GM04504 (cell line): ENCODE measurements around the gene SERINC4.

Source experiments
- DNase-seq: peaks from one replicate; pipeline ENCODE4 v3.0.0-alpha.2; 2012; ENCODE audit warnings: low read depth

The SERINC4 gene

GRCh38 chr15:43796566-43796965, 3.5 kb downstream of the SERINC4 start:
- DNase-seq = no peak

- no peak for DNase-seq
Measured at GRCh38 chr15:43795997-43796396, 4.0 kb downstream of the SERINC4 start.

- DNase-seq = no peak
Measured at GRCh38 chr15:43795197-43795596, 4.8 kb downstream of the SERINC4 start.

GRCh38 chr15:43794269-43795037, 5.6 kb downstream of the SERINC4 start:
- no peak for DNase-seq

GRCh38 chr15:43793647-43794046, 6.4 kb downstream of the SERINC4 start:
- no peak for DNase-seq

- no peak for DNase-seq
Measured at GRCh38 chr15:43792761-43793476, 7.1 kb downstream of the SERINC4 start.

- peak; percentile 99 for DNase-seq
Measured at GRCh38 chr15:43791993-43792760, 7.8 kb downstream of the SERINC4 start, which contains the start of gene SERF2. Gene SERF2 (plus strand): TSS chr15:43792320. CDS start chr15:43792377, 57 bp downstream.

GRCh38 chr15:43789409-43789808, 10.6 kb downstream of the SERINC4 start:
- DNase-seq = no peak

- DNase-seq = no peak
Measured at GRCh38 chr15:43779016-43779415, 21.0 kb downstream of the SERINC4 start.

- no peak for DNase-seq
Measured at GRCh38 chr15:43777267-43777914, 22.6 kb downstream of the SERINC4 start.

GRCh38 chr15:43776718-43777266, 23.2 kb downstream of the SERINC4 start, which contains the start of gene ELL3:
Gene ELL3 (minus strand): TSS chr15:43776966. CDS start chr15:43776901, 65 bp downstream.
- DNase-seq = no peak

GRCh38 chr15:43776101-43776717, 23.8 kb downstream of the SERINC4 start:
- no peak for DNase-seq

- no peak for DNase-seq
Measured at GRCh38 chr15:43775411-43775965, 24.5 kb downstream of the SERINC4 start.

GRCh38 chr15:43774062-43774461, 26.0 kb downstream of the SERINC4 start:
- DNase-seq = no peak

- no peak for DNase-seq
Measured at GRCh38 chr15:43772624-43773023, 27.4 kb downstream of the SERINC4 start.

GRCh38 chr15:43771816-43772215, 28.2 kb downstream of the SERINC4 start:
- no peak for DNase-seq

GRCh38 chr15:43769584-43770228, 30.3 kb downstream of the SERINC4 start:
- DNase-seq = peak; percentile 40

GRCh38 chr15:43763819-43764446, 36.1 kb downstream of the SERINC4 start:
- no peak for DNase-seq

- peak; percentile 19 for DNase-seq
Measured at GRCh38 chr15:43762824-43763223, 37.2 kb downstream of the SERINC4 start.

GRCh38 chr15:43751885-43752284, 48.1 kb downstream of the SERINC4 start:
- DNase-seq = no peak
